ENCODE measurements around the gene LRRC37A3.
"Not testable (repeated sequence)": the region's sequence is repeated elsewhere in the genome, so short reads cannot be mapped to it uniquely, and the experiment has no call there.

Gene LRRC37A3

DNA sequence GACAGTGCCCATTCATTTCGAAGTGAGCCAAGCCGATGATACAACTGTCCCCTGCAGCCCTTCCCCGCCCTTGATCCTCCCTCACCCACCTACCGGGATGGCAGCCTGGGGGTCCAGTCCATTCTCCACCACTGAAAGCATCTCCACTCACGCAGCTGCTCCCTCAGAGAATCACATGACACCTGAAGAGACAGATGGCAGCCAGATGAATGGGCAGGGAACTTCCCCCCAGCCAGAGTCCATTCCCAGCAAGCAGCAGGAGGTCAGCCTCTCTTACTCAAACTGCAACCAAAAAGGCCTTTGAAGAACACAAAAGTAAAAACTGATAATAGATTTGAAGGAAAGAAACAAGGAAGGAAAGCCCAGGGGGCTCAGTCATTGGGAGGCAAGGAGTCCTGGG, 90.2 kb downstream of the LRRC37A3 start:
- not testable (repeated sequence) for H3K9me3 ChIP-seq (ENCODE audit: control insufficient read depth, low read depth, low read length)

DNA sequence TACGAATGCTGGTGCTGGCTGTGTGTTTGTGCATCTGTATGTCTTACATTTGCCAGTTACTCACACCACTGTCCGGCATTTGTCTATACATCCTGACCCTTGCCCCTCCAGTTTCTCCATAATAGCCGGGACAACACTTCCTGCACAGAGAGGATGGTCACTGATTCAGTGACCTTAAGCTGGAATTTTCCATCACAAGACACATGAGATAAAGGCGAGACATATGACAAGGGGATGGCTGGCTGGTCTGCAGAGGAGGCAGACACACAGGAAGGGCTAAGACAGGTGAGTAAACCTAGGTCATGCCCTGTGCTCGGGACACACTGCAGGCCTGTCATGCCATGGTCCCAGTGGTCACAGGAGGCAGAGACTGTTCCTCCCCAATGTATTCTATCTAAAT, 100.4 kb downstream of the LRRC37A3 start:
- not testable (repeated sequence) for H3K36me3 ChIP-seq (ENCODE audit: control insufficient read depth, low read depth, low read length)

More for the DNA sequence above, 90.2 kb downstream of the LRRC37A3 start:
- H3K36me3 ChIP-seq (ENCODE audit: control insufficient read depth, low read depth, low read length); H3K27ac ChIP-seq (ENCODE audit: low read length); H3K4me3 ChIP-seq (ENCODE audit: low read length); H3K4me1 ChIP-seq (ENCODE audit: control insufficient read depth, low read depth, low read length); H3K27me3 ChIP-seq (ENCODE audit: control insufficient read depth, insufficient read depth, low read length); H3K9ac ChIP-seq (ENCODE audit: low read length): not testable (repeated sequence)

DNA sequence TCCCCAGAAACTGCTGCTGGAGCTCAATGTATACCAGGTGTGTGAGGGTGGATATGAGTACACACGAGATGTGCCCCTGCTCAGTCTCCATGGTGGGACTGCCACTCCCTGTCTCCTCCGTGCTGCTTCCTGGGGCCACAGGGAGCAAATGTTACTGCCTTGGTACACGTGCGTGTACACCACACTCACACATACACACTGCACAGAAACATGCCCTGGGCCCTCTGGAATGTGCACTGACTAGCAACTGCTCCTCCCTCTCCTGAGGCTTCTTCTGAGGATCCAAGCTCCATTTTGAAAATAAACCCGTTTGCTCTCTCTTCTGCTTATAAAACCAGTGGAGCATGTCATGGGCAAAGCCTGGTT, 103.5 kb downstream of the LRRC37A3 start:
- not testable (repeated sequence) for H3K27ac ChIP-seq (ENCODE audit: low read length); H3K27me3 ChIP-seq (ENCODE audit: control insufficient read depth, insufficient read depth, low read length); H3K9me3 ChIP-seq (ENCODE audit: control insufficient read depth, low read depth, low read length); H3K36me3 ChIP-seq (ENCODE audit: control insufficient read depth, low read depth, low read length); H3K4me1 ChIP-seq (ENCODE audit: control insufficient read depth, low read depth, low read length); H3K4me3 ChIP-seq (ENCODE audit: low read length); H3K9ac ChIP-seq (ENCODE audit: low read length)

More for the DNA sequence above, 100.4 kb downstream of the LRRC37A3 start:
- not testable (repeated sequence) for H3K9ac ChIP-seq (ENCODE audit: low read length); H3K4me3 ChIP-seq (ENCODE audit: low read length); H3K4me1 ChIP-seq (ENCODE audit: control insufficient read depth, low read depth, low read length); H3K27me3 ChIP-seq (ENCODE audit: control insufficient read depth, insufficient read depth, low read length); H3K27ac ChIP-seq (ENCODE audit: low read length); H3K9me3 ChIP-seq (ENCODE audit: control insufficient read depth, low read depth, low read length)

DNA sequence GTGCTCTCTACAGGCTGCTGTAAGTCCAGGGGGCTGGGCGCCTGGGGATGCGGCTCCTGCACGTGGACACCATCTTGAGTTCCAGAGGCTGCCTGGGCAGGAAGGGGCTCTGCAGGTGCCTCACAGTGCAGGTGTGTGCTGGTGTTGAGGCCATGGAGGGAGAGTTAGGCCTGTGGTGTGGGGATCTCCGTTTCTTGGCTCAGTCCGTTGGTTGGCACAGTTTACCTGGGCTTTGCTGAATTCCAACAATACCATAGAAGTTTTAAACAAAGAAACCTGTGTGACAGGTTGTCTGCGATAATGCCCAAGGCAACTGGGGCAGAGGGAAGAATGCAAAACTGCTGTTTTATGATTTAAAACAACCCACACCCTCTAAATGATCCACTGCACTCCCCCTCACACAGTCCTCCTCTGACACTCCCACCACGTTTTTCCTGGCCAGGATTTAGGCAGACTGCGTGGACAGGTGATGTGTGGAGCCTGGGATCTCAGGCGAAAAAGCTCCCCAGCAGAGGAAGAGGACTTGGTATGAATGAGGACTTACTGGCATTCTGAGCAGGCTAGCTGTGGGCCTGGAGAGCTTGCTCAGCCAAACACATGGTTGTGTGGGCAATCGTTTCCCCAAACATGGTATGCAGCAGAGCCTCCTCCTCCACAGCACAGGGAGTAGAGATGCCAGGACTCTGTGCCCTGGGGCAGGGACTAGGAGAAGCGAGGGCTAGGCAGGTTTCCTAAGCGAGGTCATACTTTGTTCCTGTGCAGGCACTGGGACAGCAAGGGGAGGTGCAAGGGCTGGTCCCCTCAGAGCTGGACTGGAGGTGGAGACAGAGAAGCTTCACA, 104.1 kb downstream of the LRRC37A3 start:
- not testable (repeated sequence) for H3K9ac ChIP-seq (ENCODE audit: low read length); H3K4me3 ChIP-seq (ENCODE audit: low read length); H3K36me3 ChIP-seq (ENCODE audit: control insufficient read depth, low read depth, low read length)

GRCh38 chr17:64808178-64808977, 110.9 kb downstream of the LRRC37A3 start:
- H3K4me3 ChIP-seq (ENCODE audit: low read length); H3K4me1 ChIP-seq (ENCODE audit: control insufficient read depth, low read depth, low read length); H3K27me3 ChIP-seq (ENCODE audit: control insufficient read depth, insufficient read depth, low read length); H3K36me3 ChIP-seq (ENCODE audit: control insufficient read depth, low read depth, low read length); H3K9me3 ChIP-seq (ENCODE audit: control insufficient read depth, low read depth, low read length); H3K9ac ChIP-seq (ENCODE audit: low read length); H3K27ac ChIP-seq (ENCODE audit: low read length): not testable (repeated sequence)

More for the DNA sequence above, 104.1 kb downstream of the LRRC37A3 start:
- not testable (repeated sequence) for H3K9me3 ChIP-seq (ENCODE audit: control insufficient read depth, low read depth, low read length); H3K4me1 ChIP-seq (ENCODE audit: control insufficient read depth, low read depth, low read length); H3K27ac ChIP-seq (ENCODE audit: low read length); H3K27me3 ChIP-seq (ENCODE audit: control insufficient read depth, insufficient read depth, low read length)

Data from iPS-18a (cell line).